SK-N-MC (cell line): ENCODE data around the gene TMSB15B.

Source experiments
- EZH2 ChIP-seq: fragments of 200-600 bp; sonication (generic); IDR thresholded peaks from one replicate; pipeline ENCODE4 v1.6.1; 2017; ENCODE audit warnings: antibody characterized with exemption
- POLR2AphosphoS5 ChIP-seq: IDR thresholded peaks from 2 replicates; pipeline ENCODE4 v1.6.1; 2012; ENCODE audit warnings: mild to moderate bottlenecking, low read depth, low read length, borderline replicate concordance

GRCh38 chrX:103918571-103919269 is 43.7 kb upstream of the TMSB15B start:
- TF ChIP-seq EZH2 (no peak), POLR2AphosphoS5 (no peak)
